ENCODE data around the gene OR6C6.

OR6C6 gene

DNA sequence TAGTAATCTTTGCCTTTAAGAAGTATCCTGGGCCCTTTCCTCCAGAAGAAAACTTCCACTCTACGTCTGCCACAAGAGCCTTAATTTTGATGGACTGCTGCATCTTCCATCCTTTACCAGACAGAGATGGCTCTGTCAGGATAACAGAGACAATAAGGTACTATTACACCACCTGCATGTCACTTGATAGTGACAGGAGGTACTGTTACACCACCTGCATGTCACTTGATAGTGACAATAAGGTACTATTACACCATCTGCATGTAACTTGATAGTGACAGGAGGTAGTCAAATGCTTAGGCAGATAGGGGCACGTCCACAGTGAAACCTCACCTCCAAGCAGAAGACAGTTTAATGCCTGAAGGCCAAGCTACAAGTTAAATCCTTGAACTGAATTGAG, 38.1 kb downstream of the OR6C6 start:
- H3K27ac ChIP-seq, result no peak overlapping the region
- TF ChIP-seq, protein P1, sequence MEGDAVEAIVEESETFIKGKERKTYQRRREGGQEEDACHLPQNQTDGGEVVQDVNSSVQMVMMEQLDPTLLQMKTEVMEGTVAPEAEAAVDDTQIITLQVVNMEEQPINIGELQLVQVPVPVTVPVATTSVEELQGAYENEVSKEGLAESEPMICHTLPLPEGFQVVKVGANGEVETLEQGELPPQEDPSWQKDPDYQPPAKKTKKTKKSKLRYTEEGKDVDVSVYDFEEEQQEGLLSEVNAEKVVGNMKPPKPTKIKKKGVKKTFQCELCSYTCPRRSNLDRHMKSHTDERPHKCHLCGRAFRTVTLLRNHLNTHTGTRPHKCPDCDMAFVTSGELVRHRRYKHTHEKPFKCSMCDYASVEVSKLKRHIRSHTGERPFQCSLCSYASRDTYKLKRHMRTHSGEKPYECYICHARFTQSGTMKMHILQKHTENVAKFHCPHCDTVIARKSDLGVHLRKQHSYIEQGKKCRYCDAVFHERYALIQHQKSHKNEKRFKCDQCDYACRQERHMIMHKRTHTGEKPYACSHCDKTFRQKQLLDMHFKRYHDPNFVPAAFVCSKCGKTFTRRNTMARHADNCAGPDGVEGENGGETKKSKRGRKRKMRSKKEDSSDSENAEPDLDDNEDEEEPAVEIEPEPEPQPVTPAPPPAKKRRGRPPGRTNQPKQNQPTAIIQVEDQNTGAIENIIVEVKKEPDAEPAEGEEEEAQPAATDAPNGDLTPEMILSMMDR (conservative IDR thresholded peaks at IDR 0.05), result no peak
- no peak for TF ChIP-seq ZFX (IDR thresholded peaks at IDR 0.05)

DNA sequence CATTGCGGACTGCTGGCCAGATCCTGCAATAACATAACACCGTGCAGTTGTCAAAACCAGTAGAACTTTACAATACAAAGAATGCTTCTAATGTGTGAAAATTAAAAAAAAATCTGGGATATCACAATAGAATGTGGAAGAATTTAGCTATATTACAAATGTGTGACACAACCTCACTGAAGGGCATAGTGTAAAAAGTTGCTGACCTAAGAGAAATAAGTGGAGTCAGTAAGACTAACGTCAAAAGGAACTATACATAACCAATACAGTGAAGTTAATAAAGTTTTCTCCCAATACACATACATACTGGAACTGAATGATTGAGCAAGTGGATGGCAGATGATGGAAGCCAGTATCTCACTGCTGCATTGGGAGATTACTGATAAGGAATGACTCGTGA, 39.5 kb downstream of the OR6C6 start:
- H3K27ac ChIP-seq, result no peak overlapping the region
- no peak for TF ChIP-seq ZFX (IDR thresholded peaks at IDR 0.05)
- TF ChIP-seq, protein P1 (conservative IDR thresholded peaks at IDR 0.05), result no peak

DNA sequence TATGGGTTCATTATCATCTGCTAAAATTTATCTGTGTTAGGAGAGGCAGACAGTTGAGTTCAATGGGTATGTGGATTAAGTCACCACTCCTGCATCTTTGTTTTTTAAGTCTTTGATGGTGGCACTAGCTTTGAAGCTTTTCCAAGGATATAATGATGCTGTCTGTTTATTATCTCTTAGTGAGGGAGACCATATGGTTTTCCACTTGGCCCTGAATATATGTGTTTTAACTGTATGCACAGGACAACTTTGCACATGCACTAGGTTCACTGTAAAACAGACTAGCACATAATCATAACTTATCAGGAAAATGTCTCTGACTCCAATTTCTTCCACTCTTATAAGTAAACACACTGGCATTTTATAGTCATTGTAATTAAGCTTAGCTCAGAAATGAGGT, 43.1 kb downstream of the OR6C6 start:
- TF ChIP-seq ZFX (IDR thresholded peaks at IDR 0.05), result no peak
- TF ChIP-seq, protein P1 (conservative IDR thresholded peaks at IDR 0.05), result no peak
- H3K27ac ChIP-seq, result no peak overlapping the region

DNA sequence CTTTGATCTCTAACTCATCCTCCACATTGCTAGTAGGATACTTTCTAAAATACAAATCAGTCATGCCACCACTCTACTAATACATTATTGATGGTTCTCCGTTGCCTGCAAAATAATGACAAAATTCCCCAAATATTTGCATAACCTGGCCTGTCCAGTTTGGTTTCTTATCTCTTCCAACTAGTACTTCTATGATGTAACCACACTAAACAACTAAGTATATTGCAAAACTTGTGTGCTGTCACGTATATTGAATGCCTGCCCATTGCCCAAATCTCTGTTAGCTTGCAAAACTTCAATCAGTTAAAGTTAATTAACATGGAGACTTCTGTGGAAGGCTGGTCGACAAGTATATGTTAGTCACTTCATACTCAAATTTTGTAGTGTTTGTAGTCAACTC, 45.4 kb downstream of the OR6C6 start:
- TF ChIP-seq, protein P1 (conservative IDR thresholded peaks at IDR 0.05), result no peak
- TF ChIP-seq ZFX (IDR thresholded peaks at IDR 0.05), result no peak
- H3K27ac ChIP-seq, result no peak overlapping the region

DNA sequence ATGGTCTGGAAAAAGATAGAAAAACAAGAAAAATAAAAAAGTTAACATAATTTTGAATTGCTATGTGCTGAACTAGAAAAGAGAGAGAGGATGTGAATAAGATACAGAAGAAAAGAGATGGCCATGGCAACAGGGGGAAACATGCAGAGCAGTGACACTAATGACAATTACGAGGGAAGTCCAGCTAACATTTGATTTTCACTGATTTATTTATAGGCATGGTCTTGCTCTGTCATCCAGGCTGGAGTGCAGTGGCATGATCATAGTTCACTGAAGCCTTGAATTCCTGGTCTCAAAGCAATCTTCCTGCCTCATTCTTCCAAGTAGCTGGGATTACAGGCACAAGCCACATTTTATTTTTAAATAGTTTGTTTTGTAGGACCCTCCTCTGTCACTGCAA, 50.2 kb downstream of the OR6C6 start:
- TF ChIP-seq, protein P1 (conservative IDR thresholded peaks at IDR 0.05), result no peak
- TF ChIP-seq ZFX (IDR thresholded peaks at IDR 0.05), result no peak

DNA sequence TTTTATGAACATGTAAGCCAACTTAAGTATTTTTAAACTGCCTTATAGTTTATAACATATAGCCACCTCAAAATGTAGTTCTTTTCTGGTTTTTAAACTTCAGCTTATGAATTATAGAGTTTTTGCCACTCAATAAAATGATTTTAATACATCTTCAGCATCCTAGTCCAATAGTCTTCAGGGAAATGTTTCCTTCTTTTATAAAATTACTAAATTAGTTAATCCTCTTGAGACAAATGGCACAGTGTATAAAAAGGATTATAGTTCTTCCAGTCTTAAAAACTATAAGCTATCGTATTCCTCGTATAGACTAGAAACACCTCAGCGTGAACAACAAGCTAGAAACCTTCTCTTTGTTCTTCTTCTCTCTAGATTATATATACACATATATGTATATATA, 52.1 kb downstream of the OR6C6 start, which contains the start of gene OR6C74:
Gene OR6C74, plus strand, starts transcription at position 301 of the 400 bp plus-strand sequence. CDS start 2,679 bp downstream, outside the sequence.
- H3K27ac ChIP-seq, result no peak within 1 kb of the TSS
- TF ChIP-seq, protein P1 (conservative IDR thresholded peaks at IDR 0.05), result no peak
- TF ChIP-seq ZFX (IDR thresholded peaks at IDR 0.05), result no peak

More for the DNA sequence above, 50.2 kb downstream of the OR6C6 start:
- no peak overlapping the region for H3K27ac ChIP-seq

All from C4-2B (cell line).